GM21423 (cell line): ENCODE results near the gene BRF1.

ENCODE experiments used
- ATAC-seq: cut with Tn5 transposase; IDR thresholded peaks from one replicate; pipeline ENCODE4 v1.9.1; 2021; ENCODE audit warnings: mild to moderate bottlenecking, moderate library complexity; ENCODE audit not compliant: unreplicated experiment

Gene BRF1

DNA sequence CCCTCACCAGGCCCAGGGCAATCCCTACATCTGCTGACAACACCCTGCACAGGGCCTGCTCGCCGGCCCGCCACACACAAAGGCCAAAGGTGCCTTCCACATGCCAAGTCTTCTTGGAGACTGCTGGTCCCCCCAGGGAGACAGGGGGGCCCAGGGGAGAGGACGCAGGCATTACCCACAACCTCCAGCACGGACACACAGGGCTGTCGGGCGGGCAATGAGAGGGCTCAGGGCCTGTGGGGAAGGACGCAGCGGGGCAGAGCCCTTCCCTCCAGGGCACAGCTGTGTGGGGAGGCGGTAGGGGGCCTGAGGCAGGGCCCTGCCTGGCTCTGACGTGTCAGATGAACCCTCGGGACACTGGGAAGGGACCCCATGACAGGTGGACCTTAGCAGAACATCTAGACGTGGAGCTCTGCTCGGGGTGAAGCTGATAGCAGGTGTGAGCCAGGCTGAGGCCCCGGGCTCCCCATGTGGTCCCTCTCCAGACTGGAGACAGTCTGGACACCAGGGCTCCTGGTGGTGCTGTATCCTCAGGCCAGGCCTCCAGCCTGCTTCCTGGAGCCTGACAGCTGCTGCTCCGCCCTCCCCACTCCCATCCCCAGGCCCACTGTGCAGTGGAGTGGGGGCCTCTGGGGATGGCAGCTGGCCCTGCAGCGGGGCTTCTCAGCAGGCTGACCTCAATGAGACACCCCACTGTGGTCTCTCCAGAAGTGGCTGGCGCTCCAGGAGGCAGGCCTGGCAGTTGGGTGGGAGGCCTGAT, 88.1 kb downstream of the BRF1 start:
- no peak for ATAC-seq

- no peak for ATAC-seq
Observed at GRCh38 chr14:105211758-105212089, 89.1 kb downstream of the BRF1 start.

- no peak for ATAC-seq
Observed at GRCh38 chr14:105211086-105211757, 89.6 kb downstream of the BRF1 start.

DNA sequence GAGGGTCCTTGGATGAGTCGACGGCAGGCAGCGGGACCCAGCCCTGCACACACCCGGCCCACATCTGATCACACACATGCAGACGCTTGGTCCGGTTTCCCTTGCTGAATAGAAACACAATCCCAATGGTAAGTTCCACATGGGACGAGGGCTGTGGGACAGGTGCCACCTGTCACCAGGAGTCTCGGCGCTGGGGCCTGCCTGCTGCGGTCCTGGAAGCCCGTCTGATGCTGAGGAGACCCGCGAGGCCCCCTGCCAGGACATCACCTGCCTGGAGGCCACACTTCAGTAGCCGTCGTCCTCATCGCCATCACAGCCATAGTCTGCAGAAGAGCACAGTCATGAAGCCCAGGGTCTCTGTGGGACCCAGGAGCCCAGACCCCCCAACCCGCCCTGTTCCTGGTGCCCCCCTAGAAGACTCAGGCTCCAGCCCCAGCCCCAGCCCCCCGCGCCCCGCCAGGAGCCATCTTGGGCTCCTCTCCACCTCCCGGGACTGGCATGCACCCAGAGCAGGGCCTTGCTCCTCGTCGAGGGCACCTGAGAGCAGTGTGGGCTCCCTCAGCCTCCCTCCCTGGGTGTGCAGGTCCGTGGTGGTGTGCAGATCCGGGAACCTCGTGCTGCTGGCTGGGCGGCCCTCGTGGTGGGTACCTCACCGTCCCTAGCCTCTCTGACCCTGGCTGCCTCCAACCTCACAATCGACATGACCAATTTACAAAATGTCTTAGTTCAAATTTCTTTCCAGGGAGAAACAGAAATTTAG, 90.4 kb downstream of the BRF1 start:
- ATAC-seq = no peak

- ATAC-seq = no peak
Observed at GRCh38 chr14:105209646-105210045, 91.2 kb downstream of the BRF1 start.

- no peak for ATAC-seq
Observed at GRCh38 chr14:105209091-105209490, 91.7 kb downstream of the BRF1 start.

DNA sequence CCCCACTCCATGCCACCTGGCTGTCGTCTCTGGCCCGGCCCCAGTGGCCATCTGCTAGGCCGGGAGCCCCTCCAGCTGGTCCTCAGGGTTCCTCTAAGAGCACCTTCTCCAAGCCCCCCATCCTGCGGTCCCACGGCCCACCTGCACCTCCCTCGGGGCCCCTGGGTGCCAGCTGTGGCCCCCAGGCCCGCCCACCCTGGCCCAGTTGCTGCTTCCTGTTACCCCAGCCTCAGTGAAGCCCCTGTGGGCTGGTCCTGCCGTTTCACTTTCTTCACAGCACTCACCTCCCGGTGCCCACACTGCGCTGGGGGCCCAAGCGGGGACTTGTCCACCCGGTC, 92.1 kb downstream of the BRF1 start:
- no peak for ATAC-seq

DNA sequence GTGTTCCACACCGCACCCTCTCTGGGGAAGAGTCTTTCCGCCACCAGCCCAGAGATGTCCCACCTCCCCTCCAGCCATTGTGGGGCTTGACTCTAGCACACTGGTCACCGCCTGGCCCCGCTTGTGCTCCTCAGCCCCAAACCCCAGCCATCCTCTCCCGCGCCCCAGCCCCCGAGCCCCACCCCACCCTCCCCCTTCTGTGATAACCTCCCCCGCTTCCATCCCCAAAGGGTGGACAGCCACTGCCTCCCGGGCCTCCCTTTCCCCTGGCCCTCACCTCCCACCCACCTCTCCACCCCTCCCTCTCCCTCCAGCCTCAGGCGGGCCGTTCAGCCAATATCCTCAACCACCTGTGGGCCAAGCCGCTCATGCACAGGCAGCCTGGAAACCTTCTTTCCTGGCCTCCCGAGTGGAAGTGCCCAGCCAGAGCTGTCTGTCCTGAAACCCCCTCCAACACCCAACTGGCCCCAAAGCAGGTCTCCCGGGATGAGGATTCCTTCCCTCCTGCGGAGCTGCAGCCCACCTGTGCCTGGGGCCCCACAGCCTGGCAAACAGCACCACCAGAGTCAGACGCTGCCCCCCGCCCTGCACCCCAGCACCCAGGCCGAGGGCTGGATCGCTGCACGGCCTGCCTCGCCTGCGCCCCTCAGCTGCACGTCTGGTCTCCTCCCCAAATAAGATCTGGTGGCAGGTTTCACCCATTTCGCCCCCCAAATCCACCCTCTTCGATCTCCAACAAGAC, 92.6 kb downstream of the BRF1 start:
- no peak for ATAC-seq

DNA sequence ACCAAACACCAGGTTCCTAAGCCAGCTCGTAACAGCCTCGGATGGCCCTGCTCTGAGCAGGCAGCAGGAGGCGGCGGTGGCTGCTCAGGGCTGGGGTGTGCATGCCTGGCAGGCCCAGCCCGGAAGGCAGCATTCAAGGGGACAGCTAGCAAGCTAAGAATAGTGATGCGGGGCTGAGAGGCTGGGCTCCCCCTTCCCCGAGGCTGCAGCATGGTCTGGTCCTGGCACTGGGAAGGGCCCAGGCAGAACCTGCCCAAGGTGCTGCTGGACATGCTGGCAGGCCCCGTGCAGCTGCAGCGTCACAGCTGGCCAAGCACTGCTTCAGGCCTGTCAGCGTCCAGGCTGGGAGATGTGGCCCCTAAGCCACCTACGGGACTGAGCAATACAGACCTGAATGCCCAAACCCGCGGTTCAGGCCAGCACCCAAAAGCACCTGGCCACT, 93.3 kb downstream of the BRF1 start:
- ATAC-seq = no peak

GRCh38 chr14:105206873-105207272, 93.9 kb downstream of the BRF1 start:
- ATAC-seq = no peak

DNA sequence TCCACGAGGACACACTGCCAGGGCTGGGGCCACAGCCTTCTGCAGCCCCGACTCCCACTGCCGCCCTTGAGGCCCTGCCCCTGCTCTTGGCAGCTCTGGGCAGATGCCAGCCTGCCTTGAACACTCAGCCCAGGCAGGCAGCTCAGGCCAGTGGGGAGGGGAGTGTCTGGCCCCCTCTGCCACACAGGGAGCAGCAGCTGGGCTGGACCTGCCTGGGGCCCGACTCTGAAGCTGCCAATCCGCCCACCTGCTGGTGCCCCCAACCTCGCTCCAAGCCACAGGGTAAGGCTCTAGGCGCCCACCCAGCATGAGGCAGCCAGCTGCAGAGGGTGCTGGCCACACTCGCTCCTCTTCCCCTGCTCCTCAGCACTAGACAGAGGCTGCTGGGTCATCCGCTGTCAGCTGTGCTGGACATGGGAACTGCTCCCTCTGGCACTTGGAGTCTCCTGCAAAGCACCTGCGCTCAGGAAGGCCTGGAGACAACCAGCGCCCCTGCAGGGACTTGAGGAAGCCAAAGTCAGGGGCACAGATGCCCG, 95.1 kb downstream of the BRF1 start:
- ATAC-seq = no peak

GRCh38 chr14:105204931-105205672, 95.7 kb downstream of the BRF1 start:
- ATAC-seq = no peak

DNA sequence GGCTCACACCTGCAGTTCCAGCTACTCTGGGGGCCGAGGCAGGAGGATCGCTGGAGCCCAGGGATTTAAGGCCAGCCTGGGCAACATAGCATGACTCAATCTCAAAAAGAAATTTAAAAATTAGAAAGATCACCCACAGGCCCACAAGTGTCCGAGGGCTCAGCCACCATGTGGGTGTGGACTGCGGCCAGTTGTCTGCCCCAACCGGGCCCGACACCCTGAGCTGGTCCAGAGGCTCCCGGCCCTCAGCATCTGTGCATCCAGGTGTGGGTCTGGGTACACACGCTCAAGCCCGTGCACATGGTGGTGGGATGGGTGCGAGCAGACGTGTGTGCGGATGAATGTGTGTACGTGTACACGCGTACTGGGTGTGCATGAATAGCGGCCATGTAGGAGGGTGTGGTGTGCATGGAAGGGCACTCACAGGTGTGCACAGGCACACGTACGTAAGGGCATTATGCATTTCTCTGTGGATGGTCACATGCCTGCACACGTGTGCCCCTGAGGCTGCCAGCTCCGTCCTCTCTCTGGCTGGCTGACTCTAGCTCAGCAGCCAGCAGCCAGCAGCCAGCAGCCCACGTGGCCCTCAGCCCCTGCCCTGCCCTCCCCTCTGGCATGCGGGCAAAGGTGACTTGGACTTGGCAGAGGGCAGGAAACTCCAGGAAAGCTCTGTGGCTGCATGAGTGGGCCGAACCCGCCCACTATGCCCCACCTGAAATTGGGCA, 96.4 kb downstream of the BRF1 start:
- no peak for ATAC-seq

GRCh38 chr14:105203701-105204100, 97.1 kb downstream of the BRF1 start:
- no peak for ATAC-seq

- ATAC-seq = no peak
Observed at GRCh38 chr14:105203057-105203531, 97.7 kb downstream of the BRF1 start.

DNA sequence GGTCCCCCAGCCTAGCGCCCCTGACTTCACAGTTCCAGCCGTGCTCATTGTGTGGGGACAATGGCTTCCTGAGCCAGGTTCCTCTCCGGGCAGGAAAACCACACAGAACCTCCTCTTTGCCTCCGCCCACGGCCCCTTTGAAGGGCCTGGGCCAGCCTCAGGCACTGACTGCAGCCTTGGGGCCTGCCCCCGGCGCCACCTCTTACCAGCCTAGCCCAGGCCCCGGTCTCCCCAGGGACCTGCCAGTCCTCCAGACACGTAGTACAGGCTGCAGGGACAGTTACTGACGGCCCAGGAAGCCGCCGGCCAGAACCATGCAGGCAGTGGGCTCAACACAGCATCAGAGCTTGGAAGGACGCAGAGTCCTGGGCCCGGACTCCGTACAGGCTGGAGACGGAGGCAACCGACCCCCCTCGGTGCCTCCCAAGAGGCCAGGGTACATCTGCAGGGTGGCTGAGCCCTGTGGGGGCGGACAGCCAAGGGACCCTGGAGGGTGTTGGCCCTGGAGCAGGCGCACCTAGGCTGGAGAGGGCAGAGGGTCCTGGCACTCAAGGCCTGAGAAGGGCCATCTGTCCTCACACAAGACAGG, 98.8 kb downstream of the BRF1 start:
- no peak for ATAC-seq

GRCh38 chr14:105201156-105201924, 99.5 kb downstream of the BRF1 start:
- ATAC-seq = no peak

DNA sequence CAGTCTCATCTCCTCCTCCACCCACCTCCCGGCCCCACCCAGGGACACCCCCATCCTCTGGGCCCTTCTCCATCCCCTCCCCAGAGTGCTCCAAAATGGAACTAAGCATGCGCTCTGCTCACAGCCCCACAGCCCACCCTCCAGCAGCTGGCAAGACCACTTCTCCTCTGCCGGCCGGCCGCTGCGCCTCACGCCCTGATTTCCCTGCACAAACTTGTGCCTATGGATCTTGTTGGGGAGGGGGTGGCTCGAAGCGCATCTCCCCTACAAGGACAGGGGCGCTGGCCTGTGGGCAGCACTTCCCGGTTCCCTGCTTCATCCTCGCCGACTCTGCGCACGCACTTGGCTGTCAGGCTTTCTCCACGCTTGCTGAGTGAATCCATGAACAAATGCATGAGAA, 100.2 kb downstream of the BRF1 start:
- ATAC-seq = no peak
